MCF 10A (cell line): ENCODE data around the gene PPM1G. TPM values are rescaled to one million over a fixed set of nuclear protein-coding genes. Genes with fewer than 3 reads are reported as not detected.

Experiments
- BruUV-seq: library from RNA; stranded (reverse); fragments of 400-500 nt; replicated peaks from 2 replicates; lab custom pipeline; 2021; lab: Mats Ljungman, UMichigan
- CTCF ChIA-PET: fragments of 300-600 bp; sonication (Branson Sonifier 250); formaldehyde crosslinking; extraction: SDS; loops from one replicate; lab custom pipeline; 2021; ENCODE audit warnings: antibody characterized with exemption, inconsistent platforms; lab: Yijun Ruan, JAX
- POLR2A ChIA-PET: fragments of 300-600, 350-650 bp; sonication (Branson Sonifier 250); formaldehyde crosslinking; extraction: SDS; loops from one replicate; lab custom pipeline; 2020; ENCODE audit warnings: antibody characterized with exemption, inconsistent platforms; lab: Yijun Ruan, JAX
- DNase-seq: peaks from one replicate; pipeline ENCODE4 v3.0.0-alpha.2; 2018; ENCODE audit not compliant: unreplicated experiment
- H3K27ac Mint-ChIP-seq: one replicate; pipeline ENCODE4 v1.8.0; 2022; ENCODE audit warnings: mild to moderate bottlenecking, low read depth, mixed read lengths; ENCODE audit not compliant: unreplicated experiment
- H3K27me3 Mint-ChIP-seq: one replicate; pipeline ENCODE4 v1.8.0; 2022; ENCODE audit warnings: mixed read lengths; ENCODE audit not compliant: insufficient read depth, unreplicated experiment
- H3K36me3 Mint-ChIP-seq: one replicate; pipeline ENCODE4 v1.8.0; 2022; ENCODE audit warnings: mild to moderate bottlenecking, moderate library complexity, mixed read lengths; ENCODE audit not compliant: insufficient read depth, unreplicated experiment
- H3K4me1 Mint-ChIP-seq: one replicate; pipeline ENCODE4 v1.8.0; 2022; ENCODE audit warnings: mixed read lengths; ENCODE audit not compliant: insufficient read depth, unreplicated experiment
- H3K4me3 Mint-ChIP-seq: one replicate; pipeline ENCODE4 v1.8.0; 2022; ENCODE audit warnings: mild to moderate bottlenecking, moderate library complexity, mixed read lengths; ENCODE audit not compliant: unreplicated experiment
- H3K9me3 Mint-ChIP-seq: one replicate; pipeline ENCODE4 v1.8.0; 2022; ENCODE audit warnings: mixed read lengths; ENCODE audit not compliant: unreplicated experiment
- intact Hi-C: fragments of 100-400 bp; cut with micrococcal nuclease; formaldehyde crosslinking; loops from 2 replicates; pipeline ENCODE4 v1.14.1; 2022
- total RNA-seq: library from RNA; stranded (reverse); gene quantifications from 2 replicates; pipeline ENCODE4 v1.2.3, GENCODE V29; 2022
- TF ChIP-seq, protein P1 (sequence below): fragments of 200-600 bp; IDR thresholded peaks from one replicate; pipeline ENCODE4 v1.8.0; 2022; ENCODE audit warnings: antibody characterized with exemption, mild to moderate bottlenecking; ENCODE audit not compliant: unreplicated experiment

PPM1G gene
- total RNA-seq, 1 experiment from 2014 or later: 123 TPM

DNA sequence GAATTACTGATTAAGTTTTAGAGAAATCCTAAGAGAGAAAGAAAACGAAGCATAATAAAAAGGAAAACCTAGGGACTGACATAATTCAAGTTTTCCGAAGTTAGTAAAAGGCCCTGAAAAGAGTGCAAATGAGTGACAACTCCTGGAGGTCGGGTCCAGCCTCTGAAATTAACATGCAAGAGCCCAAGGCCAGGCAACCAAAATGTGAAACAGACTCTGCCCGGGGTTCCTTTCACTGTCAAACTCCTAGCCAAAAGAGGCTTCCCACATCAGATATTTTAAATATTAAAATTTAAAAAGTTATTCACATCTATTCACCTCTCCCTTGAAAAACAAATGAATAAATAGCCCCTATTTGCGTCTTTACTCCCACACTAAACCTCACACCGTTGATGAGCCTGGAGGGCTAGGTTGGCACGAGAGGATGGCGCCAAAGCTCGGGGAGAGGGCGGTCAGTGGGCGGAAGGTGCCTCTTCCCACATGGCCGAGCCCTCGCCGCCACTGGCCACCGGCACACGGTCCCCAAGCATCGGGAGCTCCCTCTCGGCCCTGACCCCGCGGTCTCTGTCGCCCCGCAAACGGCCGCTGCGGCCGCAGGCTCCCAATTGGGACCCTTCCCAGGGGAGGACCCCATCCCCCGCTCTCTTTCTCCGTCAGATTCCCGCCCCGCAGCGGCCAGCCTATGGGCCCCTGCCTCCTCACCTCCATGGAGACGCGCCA is 630 bp downstream of the PPM1G start:
- peak; percentile 28 for DNase-seq
- no peaks in the 10 kb centered on the region for H3K27me3 Mint-ChIP-seq
- peaks cover 21% of the 10 kb centered on the region for H3K36me3 Mint-ChIP-seq
- TF ChIP-seq, protein P1, sequence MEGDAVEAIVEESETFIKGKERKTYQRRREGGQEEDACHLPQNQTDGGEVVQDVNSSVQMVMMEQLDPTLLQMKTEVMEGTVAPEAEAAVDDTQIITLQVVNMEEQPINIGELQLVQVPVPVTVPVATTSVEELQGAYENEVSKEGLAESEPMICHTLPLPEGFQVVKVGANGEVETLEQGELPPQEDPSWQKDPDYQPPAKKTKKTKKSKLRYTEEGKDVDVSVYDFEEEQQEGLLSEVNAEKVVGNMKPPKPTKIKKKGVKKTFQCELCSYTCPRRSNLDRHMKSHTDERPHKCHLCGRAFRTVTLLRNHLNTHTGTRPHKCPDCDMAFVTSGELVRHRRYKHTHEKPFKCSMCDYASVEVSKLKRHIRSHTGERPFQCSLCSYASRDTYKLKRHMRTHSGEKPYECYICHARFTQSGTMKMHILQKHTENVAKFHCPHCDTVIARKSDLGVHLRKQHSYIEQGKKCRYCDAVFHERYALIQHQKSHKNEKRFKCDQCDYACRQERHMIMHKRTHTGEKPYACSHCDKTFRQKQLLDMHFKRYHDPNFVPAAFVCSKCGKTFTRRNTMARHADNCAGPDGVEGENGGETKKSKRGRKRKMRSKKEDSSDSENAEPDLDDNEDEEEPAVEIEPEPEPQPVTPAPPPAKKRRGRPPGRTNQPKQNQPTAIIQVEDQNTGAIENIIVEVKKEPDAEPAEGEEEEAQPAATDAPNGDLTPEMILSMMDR: no peak
- no peaks in the 10 kb centered on the region for H3K9me3 Mint-ChIP-seq
- intact Hi-C loops: loop anchor here (1.0 to 10.0 kb wide), 4 partner anchors 20 to 274 kb away; partner anchors contain the start of genes CCDC121, GPN1, IFT172 and NRBP1
- peaks cover 15% of the 10 kb centered on the region for H3K4me1 Mint-ChIP-seq
- H3K4me3 Mint-ChIP-seq: peak overlapping the region; percentile 77
- H3K27ac Mint-ChIP-seq: peak overlapping the region; percentile 78
- POLR2A ChIA-PET: interaction anchor here (0.6 to 6.2 kb wide), 29 partner anchors 9 to 857 kb away, joined by 3 to 205 read pairs (median 6); partner anchors contain the start of genes CCDC121, EIF2B4, GPN1 and GTF3C2
- CTCF ChIA-PET: interaction anchor here (2.1 to 3.8 kb wide), 3 partner anchors 21 to 274 kb away, joined by 18 to 29 read pairs (median 22); partner anchors contain the start of gene NRBP1
- BruUV-seq: TSS peak; percentile 66

DNA sequence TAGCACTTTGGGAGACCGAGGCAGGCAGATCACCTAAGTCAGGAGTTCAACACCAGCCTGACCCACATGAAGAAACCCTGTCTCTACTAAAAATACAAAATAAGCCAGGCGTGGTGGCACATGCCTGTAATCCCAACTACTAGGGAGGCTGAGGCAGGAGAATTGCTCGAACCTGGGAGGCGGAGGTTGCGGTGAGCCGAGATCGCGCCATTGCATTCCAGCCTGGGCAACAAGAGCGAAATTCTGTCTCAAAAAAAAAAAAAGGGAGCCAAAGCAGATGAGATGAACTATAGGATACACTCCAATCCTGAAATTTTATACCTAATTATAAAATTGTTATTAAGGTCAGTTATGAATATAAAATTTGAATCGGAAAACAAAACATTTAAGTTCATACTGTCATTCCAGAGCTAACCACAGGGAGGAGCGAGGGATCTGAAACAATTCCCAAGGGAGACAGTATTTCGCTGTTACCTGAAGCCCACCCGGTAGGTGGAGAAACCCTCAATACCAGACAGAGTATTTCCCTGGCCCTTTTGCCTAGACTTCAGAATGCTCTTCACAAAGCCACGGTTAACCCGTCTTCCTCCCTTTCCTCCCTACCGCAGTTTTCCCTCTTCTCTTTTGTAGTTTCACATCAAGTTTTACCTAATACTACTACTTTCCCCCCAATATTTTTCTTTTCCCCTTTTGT is 1.4 kb downstream of the PPM1G start:
- Mint-ChIP-seq H3K4me3 (peak overlapping the region; percentile 77), H3K27me3 (no peaks in the 10 kb centered on the region), H3K36me3 (peaks cover 21% of the 10 kb centered on the region), H3K4me1 (peaks cover 15% of the 10 kb centered on the region), H3K27ac (peak overlapping the region; percentile 1), H3K9me3 (no peaks in the 10 kb centered on the region)
- intact Hi-C loops: loop anchor here (1.0 to 10.0 kb wide), 3 partner anchors 81 to 274 kb away; partner anchors contain the start of genes CCDC121, GPN1 and IFT172
- ChIA-PET CTCF (interaction anchor here (0.6 to 3.8 kb wide), 13 partner anchors 16 to 1356 kb away, joined by 3 to 29 read pairs (median 4); partner anchors contain the start of gene NRBP1), POLR2A (interaction anchor here (0.5 to 6.2 kb wide), 11 partner anchors 9 to 275 kb away, joined by 3 to 205 read pairs (median 22); partner anchors contain the start of genes CCDC121, EIF2B4, GPN1 and NRBP1)
- DNase-seq: peak; percentile 65
- BruUV-seq: no TSS peak
- TF ChIP-seq, protein P1: peak; percentile 66

DNA sequence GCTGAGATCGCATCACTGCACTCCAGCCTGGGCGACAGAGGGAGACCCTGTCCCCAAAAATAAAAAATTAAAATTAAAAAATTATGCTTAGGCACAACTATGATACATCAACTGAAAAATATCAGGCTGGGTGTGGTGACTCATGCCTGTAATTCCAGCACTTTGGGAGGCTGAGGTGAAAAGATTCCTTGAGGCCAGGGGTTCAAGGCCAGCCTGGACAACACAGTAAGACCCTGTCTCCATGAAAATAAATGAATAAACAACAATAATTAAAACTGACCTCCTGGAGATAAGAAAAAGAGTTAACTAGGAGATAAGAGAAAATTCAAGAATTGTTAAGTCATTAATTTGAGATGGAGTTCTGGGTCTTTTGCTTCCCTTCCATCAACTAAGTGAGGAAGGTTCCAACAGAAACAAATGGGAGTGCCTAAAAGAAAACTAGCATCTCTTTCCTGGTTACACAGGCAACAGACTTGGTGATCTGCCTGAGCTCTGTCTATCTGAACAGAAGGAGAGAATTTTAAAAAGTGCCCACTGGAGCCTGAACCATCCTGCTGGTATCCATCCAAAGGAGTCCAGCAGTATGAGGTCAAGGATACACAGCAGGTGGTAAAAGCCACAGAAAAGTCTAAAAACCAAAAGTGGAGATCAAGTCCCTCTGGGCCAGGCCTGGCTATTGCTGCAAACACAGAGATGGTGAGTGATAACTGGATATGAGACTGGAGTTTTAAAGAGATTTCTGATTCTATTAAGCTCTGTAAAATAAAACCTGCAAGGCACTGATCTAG is 8.8 kb downstream of the PPM1G start:
- POLR2A ChIA-PET: interaction anchor here (0.6 to 2.6 kb wide), 5 partner anchors 9 to 91 kb away, joined by 3 to 14 read pairs (median 5); partner anchors contain the start of genes NRBP1, PPM1G and ZNF513
- DNase-seq: no peak

More for the DNA sequence above, 8.8 kb downstream of the PPM1G start:
- CTCF ChIA-PET: no interaction called here
- BruUV-seq: no TSS peak
- TF ChIP-seq, protein P1: no peak
- no peak overlapping the region for H3K27ac Mint-ChIP-seq
- no peaks in the 10 kb centered on the region for H3K9me3 Mint-ChIP-seq
- peaks cover 10% of the 10 kb centered on the region for H3K36me3 Mint-ChIP-seq
- no peak overlapping the region for H3K4me3 Mint-ChIP-seq
- H3K27me3 Mint-ChIP-seq: no peaks in the 10 kb centered on the region
- intact Hi-C loops: loop anchor here (10.0 kb wide), 1 partner anchor 224 kb away; the partner anchor contains the start of genes CCDC121 and GPN1
- H3K4me1 Mint-ChIP-seq: peaks cover 9% of the 10 kb centered on the region
